Medulla oblongata (tissue), 1 donor: ENCODE data around the gene SFXN2.
"Not testable (repeated sequence)": the region's sequence is repeated elsewhere in the genome, so short reads cannot be mapped to it uniquely, and the experiment has no call there.

Experiments
- DNase-seq: peaks from one replicate; pipeline ENCODE4 v3.0.0-alpha.2; 2015; ENCODE audit errors: extremely low spot score

Gene SFXN2

DNA sequence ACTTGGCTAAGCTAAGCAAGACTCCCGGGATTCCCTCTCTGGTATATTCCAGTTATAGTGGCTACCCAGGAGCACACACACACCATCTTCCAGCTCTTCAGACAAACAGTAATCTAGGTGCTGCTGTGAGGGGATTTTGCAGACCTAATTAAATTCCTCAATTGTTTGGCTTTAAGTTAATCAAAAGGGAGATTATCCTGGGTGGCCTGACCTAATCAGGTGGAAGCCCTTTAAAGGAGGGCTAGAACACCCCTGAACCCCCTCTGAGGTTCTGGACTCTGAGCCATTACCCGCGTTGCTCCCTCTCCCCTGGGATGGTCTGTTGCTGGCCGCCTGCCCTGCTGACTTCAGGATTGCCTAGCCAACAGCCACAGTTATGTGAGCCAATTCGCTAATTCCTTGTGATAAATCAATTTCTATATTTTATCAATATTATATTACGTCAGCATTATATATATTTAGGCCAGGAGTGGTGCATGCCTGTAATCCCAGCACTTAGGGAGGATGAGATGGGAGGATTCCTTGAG is 6.4 kb downstream of the SFXN2 start:
- DNase-seq: no peak

DNA sequence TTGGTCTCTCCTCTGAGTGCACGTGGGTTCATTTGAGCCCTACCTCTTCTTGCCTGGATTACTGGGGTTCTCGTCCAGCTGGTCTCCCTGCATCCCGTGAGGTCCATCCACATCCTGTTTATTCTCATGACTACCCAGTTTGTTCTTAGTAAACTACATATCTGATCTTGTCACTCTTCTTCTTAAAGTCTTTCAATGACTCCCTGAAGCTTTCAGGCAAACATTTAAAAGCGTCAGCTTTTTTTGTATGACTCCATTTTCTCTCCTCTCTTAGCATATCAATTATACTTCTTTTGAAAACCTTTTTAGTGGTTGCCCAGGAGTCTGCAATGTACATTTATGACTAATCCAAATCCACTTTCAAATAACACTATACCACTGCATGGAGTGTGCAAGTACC is 7.5 kb downstream of the SFXN2 start:
- DNase-seq: no peak

DNA sequence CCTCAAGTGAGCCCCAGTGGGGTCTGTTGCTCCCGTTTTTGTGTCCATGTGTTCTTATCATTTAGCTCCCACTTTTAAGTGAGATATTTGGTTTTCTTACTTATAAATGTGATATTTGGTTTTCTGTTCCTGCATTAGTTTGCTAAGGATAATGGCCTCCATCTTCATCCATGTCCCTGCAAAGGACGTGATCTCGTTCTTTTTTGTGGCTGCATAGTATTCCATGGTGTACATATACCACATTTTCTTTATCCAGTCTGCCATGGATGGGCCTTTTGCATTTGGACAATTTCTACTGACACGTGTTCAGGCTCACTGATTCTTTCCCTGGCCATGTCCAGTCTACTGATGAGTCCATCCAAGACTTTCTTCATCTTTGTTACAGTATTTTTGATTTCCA is 9.6 kb downstream of the SFXN2 start:
- DNase-seq: no peak

DNA sequence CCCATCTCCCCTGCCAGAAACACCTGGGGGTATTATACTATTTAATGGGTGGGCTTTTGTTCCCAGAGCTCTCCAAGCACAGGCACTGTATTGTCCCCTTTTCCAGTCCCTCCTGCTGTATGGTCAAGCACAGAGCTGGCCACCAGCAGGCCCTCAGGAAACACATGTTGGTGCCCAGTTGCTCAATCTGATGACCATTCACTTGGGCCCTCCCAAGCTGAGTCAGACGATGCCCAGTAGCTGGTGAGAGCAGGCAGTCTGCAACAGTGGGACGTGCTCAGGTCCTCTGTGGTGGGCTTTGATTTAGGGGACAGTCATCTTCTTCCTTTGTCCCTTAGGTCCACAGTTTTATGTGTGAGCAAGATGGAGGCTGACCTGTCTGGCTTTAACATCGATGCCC is 11.8 kb downstream of the SFXN2 start:
- DNase-seq: no peak

DNA sequence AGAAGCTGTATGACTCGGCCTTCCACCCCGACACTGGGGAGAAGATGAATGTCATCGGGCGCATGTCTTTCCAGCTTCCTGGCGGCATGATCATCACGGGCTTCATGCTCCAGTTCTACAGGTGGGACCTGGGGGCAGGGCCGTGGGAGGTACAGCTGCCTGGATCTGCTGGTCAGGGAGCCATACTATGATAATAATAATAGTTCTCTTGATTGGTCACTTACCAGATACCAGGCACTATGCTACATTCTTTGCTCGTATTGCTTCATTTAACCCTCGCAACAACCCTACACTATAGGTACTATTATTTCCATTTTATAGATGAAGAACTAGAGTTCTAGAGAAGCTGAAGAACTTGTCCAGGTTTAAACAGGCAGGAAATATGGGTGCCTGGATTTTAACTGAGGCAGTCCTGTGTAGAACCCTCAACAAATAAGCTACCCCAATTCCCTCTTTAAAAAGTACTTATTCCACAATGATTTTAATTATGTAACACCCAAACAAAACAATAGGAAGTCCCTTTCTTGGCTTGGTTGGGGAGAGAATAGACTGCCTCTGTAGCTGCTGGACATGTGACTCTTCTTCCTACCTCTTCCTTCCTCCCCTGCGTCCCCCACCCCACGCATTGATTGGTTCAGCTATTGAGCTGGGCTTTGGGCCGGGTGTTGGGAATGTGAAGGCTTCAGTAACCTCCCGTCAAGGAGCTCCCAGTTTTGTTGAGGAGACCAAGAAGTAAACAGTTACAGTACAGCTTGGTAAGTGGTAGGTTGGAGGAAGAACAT is 12.8 kb downstream of the SFXN2 start:
- DNase-seq: peak; percentile 51

DNA sequence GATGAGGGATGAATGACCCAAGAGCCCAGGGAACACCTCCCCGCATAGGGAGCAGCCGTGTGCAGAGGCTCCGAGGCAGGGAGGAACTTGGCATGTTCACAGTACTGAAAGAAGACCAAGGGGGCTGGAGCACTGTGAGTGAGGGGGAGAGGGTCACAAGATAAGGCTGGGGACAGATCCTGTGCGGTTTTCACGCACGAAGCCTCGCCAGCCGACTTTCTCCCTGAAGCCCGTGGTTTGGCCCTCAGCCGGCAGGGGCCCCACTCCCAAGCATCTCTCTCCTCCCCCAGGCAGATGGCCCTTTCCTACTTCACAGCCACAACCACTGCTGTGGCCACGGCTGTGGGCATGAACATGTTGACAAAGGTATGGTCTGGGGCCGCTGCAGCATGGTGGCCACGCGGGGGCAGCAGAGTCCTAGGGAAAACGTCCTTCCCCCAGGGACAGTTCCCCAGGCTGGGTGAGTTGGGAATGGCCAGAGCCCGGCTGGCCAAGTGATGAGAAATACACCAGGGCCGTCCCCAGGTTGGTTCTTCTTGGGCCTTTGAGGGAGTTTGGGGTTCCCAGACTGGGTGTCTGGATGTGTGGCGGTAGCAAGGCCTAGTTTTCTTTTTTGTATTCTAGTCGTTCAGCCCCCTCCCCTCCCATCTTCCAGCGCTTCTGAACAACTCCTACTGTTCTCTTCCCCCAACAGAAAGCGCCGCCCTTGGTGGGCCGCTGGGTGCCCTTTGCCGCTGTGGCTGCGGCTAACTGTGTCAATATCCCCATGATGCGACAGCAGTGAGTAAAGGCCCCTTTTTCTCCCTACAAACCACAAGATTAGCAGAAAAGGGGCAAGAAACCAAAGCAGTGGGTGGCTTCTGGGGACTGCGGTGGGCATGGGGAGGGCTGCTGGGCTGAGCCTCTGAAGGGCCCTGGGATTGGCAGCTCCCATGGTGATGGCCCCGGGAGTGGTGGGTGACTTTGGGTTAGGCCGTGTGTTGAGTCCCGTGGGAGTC is 14.9 kb downstream of the SFXN2 start:
- peak; percentile 90 for DNase-seq

DNA sequence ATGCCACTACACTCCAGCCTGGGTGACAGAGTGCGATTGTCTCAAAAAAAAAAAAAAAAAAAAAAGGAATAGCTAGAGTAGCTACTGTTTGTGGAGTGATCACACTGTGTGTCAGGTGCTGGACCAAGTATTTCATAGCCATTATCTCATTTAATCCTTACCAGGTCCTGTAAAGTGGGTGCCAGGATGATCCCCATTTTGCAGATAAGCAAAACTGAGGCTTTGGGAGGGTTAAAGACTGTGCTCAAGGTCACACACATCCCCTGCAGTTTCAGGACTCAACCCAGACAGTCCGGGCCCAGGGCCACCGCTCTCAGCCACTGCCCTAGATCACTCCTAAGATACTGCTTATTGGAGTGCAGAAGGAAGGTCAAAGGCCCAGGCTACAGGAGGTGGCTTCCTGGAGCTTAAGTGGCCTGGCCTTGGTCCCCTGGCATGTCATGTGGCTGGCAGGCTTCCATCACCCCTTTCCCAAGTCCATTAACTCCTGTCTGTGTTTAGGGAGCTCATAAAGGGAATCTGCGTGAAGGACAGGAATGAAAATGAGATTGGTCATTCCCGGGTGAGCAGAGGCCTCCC is 16.9 kb downstream of the SFXN2 start:
- no peak for DNase-seq

DNA sequence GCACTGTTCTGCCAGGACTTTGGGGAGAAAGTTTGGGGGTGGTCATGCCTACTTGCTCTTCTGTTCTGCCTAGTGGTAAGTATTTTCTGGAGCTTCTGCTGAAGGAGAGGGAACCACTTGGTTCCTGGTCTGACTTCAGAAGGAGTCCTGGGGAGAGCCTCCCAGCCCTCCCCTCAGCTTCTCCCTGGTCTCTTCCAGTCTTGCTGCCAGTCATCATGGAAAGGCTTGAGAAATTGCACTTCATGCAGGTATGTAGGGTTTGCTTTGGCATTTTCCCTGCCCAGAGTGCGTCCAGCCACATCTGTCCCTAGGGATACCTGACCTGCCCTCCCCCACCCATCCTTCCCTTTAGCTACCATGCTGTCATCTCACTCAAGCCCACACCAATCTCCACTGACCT is 18.2 kb downstream of the SFXN2 start:
- DNase-seq: no peak

DNA sequence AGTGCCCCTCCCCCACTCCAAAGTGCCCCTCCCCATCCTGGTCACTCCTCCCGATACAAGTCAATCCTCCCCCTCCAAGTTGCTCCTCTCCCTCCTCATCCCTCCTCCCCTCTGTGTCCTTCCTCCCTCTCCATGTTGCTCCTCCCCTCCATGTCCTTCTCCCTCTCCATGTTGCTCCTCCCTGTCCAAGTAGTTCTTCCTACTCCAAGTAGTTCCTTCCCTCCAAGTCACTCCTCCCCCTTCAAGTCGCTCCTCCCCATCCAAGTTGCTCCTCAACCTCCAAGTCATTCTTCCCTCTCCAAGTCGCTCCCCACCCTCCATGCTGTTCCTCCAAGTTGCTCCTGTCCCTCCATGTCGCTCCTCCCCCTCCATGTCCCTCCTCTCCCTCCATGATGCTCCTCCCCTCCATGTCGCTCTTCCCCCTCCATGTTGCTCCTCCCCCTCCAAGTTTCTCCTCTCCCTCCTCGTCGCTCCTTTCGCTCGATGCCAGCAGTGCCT is 20.7 kb downstream of the SFXN2 start:
- DNase-seq: no peak

DNA sequence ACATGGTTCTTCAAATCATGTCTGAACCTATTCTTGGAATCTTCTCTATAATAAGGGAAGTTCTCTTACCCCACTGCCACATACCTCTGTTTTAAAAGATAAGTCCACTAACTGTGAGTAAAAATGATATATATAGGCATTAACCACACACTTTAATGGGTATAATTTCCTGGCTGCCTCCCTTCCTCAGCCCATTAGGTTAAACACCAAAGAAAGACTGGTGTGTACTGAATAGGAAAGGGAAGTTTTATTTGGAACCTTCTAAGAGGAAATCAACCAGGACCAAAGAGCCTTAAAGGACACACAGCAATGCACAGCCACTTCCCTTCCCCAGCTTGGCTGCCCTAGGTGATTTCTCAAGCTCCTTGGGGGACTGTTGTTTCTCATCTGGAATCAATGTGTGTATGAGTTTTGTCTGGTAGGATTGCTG is 24.3 kb downstream of the SFXN2 start:
- peak; percentile 40 for DNase-seq

DNA sequence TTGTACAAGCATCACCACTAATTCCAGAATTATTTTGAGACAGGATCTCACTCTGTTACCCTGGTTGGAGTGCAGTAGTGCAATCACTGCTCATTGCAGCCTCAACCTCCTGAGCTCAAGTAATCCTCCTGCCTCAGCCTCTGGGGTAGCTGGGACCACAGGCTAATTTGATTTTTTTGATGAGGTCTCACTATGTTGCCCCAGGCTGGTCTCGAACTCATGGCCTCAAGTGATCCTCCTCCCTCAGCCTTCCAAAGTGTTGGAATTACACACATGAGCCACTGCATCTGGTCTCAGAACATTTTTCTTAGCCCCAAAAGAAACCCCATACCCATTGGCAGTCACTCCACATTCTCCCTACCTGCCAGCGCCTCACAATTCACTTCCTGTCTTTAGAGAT is 25.8 kb downstream of the SFXN2 start:
- no peak for DNase-seq

DNA sequence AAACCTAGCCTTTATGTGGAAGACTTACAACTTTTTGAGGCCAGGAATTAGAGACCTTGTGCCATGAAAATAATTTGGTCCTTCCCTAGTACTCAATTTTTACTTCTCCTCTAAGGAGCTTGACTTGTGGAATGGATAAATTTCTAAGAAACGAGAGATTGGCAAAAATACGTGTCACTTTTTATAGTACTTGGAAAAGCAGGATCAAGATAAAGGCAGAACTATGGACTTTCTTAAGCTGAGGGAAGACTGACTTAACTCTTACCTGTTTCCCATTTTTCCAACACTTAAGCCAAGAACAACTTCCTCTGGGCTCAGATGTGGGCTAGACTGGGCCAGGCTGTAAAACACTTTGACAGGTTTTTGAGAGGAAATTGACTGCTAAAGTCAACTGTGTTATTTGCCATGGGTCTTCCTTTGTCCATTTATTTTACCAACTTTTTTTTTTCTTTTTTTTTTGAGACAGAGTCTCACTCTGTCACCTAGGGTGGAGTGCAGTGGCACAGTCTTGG is 27.3 kb downstream of the SFXN2 start:
- DNase-seq: no peak

DNA sequence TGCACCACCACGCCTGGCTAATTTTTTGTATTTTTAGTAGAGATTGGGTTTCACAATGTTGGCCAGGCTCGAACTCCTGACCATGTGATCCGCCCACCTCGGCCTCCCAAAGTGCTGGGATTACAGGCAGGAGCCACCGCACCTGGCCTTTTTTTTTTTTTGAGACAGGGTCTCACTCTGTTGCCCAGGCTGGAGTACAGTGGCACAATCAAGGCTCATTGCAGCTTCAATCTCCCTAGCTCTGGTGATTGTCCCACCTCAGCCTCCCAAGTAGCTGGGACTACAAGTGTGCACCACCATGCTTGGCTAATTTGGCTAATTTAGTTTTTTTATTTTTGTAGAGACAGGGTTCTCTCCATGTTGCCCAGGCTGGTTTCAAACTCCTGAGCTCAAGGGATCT is 27.9 kb downstream of the SFXN2 start:
- DNase-seq: not testable (repeated sequence)

DNA sequence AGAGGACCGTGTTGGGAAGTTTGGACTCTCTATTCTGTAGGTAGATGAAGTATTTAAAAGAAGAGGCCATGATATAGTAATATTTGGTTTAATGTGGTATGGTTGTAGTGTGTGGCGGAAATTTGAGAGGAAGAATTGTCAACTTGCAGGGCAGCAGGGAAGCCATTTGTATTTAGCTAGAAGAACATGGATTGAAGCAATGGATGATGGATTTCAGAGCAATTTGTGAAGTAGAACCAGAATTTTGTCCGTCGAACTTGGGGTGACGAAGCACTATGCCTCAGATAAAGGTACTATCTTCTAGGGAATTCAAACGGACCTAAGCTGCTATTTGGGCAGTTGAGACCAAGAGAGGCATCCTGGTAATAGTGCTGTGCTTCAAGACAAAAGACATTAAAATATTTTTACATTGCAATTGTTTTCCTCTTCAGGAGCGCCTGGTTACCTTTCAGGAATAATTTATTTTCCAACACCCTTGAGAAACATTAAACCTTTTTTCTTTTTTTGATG is 28.7 kb downstream of the SFXN2 start:
- DNase-seq: no peak

DNA sequence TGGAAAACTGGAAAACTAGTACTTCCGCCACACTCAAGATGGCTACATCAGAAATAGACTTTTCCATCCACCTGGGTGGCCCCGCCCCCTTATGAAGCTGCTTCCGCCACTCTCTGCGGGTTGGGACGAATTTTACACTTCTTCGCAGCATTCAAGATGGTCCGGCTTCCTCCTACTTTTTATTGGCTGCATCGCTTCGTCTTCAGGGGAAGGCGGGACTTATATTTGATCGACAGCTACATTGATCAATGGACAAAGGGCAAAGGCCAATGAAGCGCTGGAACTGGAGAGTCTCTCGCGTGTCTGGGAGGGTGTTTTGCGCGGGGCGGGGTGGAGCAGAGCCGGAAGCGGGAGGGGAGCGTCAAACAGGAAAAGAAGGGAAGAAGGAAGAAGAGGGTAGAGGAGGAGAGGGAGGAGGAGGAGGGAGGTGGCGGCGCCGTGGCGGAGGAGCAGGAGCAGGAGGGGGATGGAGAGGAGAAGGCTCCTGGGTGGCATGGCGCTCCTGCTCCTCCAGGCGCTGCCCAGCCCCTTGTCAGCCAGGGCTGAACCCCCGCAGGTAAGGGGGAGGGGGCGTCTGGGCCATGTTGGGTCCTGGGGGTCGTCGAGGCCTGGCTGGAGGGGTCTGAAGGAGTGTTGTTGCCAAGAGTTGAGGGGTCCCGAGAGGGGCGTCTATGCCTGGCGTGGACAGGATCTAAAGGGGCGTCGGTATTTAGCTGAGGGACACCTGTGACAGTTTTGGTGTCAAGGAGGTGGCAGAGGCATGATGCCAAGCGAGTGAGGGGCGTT is 29.3 kb downstream of the SFXN2 start, which contains the start of gene WBP1L:
Gene WBP1L, plus strand, starts transcription at position 361 of the 786 bp plus-strand sequence. Its CDS starts 106 bp downstream, at position 467.
- DNase-seq: peak; percentile 100

DNA sequence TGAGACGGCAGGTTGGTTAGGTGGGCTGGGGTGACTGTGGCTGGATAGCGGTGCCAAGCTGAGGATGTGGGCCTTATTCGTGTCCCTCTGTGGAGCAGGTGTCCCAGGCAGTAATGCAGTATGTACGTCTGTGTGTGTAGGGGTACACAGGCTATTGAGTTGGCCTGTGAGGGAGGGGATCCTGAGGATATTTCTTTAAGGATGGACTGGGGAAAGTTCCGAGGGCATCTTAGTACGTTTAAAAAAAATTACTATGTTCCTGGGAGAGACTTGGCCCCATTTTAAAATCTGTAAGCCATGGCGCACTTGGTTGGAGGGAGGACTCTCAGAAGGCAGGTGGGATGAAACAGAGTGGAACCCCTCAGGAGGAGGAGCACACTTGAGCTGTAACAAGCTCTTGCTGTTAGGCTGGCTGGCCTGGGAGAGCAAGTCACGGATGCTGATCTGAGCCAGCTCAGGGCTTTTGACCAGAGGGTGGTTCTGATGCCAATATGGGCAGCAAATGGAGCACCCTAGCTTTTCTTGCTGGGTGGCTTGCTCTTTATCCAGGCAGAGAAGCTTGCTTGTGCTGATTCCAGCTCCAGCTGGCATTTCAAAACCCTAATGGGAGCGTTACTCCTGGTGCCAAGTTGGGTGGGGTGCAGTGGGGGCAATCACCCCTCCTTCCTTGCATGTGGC is 30.1 kb downstream of the SFXN2 start:
- peak; percentile 26 for DNase-seq

DNA sequence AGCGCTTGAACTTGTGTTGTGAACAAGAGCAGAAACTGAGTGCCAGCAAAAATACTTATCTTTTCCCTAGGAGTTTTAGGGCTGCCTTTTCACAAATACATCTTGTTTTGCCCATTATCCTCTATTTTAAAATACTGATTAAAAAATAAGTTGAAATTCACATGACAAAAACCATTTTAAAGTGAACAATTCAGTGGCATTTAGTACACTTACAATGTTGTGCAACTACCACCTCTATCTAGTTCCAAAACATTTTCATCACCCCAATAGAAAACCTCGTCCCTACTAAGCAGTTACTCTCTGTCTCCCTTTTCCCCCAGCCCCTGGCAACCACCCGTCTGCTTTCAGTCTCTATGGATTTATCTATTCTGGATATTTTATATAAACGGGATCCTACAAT is 30.7 kb downstream of the SFXN2 start:
- no peak for DNase-seq

DNA sequence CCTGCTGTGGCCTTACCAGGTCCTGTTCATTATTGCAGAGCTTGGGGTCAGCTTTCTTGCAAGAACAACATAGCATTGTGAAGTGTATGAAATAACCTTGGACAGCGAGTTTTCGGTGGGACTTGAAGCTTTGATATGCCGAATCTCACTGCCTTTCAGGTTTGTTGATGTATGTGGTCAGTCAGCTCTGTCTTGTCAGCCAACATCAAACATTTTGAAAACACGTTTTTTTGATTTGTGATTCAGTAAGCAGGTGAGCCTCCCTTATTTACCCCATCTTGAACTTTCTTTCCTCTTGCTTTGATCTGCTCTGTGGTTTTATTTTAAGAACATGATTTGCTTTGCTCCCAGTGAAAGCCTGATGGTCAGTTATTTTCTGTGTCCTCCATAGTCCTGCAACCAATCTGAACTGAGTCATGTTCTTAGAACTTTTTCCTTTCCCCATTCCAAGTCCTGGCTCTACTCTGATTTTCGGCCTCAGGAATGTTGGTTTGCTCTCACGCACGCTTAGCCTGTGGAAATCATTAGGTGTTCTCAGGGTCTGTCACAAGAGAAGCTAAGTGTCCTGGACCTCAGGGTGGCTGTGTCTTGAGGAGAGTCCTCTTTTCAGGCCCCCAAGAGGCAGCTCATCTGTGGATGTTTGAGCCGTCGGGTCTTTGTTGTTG is 38.0 kb downstream of the SFXN2 start:
- DNase-seq: no peak

DNA sequence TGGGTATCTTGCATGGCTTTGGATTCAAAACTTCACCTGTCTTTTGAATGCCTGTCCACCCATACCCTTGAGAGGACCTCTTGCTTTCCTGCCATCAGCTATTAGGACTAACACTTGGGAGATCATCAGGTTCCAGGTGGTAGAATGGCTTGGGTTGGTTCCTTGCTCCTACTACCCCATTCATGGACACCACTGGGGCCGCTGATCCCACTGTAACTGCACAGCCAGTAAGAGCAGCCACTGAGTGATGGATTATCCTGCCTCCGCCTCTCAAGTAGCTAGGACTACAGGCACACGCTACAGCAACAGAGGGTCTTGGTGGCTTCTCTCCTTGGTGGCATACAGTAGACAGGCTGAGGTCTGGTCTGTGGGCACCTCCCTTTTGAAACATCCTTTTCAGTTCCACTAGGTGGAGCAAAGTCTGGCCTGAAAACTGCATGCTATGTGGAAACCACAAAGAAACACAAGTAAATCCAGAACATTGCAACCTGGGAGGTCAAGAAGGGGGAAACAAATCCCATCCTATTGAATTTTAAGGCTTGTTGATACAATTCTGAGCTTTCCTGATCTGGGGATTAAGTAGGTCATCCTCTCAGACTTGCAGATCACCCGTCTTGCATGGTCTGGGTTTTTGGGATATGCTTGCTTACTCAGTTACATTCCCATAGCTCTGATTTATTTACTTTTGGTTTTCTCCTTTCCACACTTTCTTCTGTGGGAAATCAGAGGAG is 38.7 kb downstream of the SFXN2 start:
- peak; percentile 56 for DNase-seq
